Transverse colon (tissue), 4 donors: ENCODE data around the gene SEMA6B. TPM values are rescaled to one million over a fixed set of nuclear protein-coding genes. Genes with fewer than 3 reads are reported as not detected.

ENCODE experiments used
- DNase-seq: peaks from one replicate; pipeline ENCODE4 v3.0.0-alpha.2; 2019
- H3K27ac ChIP-seq, 4 donors: fragments of 200-600 bp; sonication (generic); 2 replicates each; pipeline ENCODE4 v1.5.1; 2016 to 2018; ENCODE audit warnings: inconsistent platforms in 4 of 4
- H3K27me3 ChIP-seq: fragments of 200-600 bp; sonication (generic); 2 replicates; pipeline ENCODE4 v1.5.1; 2017; ENCODE audit warnings: inconsistent platforms
- H3K36me3 ChIP-seq, 4 donors: fragments of 200-600 bp; sonication (generic); 2 replicates each; pipeline ENCODE4 v1.5.1; 2017 to 2019; ENCODE audit warnings: inconsistent platforms in 4 of 4
- H3K4me1 ChIP-seq, 4 donors: fragments of 200-600 bp; sonication (generic); 2 replicates each; pipeline ENCODE4 v1.5.1; 2017 to 2020; ENCODE audit warnings: inconsistent platforms in 4 of 4
- H3K4me3 ChIP-seq, 4 donors: fragments of 200-600 bp; sonication (generic); 1 replicate in 1 of 4; 2 replicates in 3 of 4; pipeline versions ENCODE4 v1.5.1 to v1.6.1; 2017 to 2019; ENCODE audit warnings: inconsistent platforms in 4 of 4
- H3K9me3 ChIP-seq, 2 donors: fragments of 200-600 bp; sonication (generic); 2 replicates each; pipeline ENCODE4 v1.5.1; 2017 to 2019; ENCODE audit warnings: inconsistent platforms in 2 of 2
- CTCF ChIP-seq, 5 experiments: fragments of 200-600 bp in 3 of 5; fragments of 450-650 bp in 2 of 5; sonication (generic) in 3 of 5; IDR thresholded peaks; 1 replicate in 2 of 5; 2 replicates in 3 of 5; pipeline ENCODE4 v1.5.1; 2016 to 2017; ENCODE audit warnings: antibody characterized with exemption in 5 of 5, inconsistent platforms in 3 of 5, mild to moderate bottlenecking in 2 of 5, moderate library complexity in 1 of 5
- EP300 ChIP-seq: sonication (generic); formaldehyde crosslinking; IDR thresholded peaks from one replicate; pipeline ENCODE4 v1.6.1; 2017; ENCODE audit warnings: antibody characterized with exemption, low read depth
- POLR2A ChIP-seq: fragments of 450-650 bp; IDR thresholded peaks from one replicate; pipeline ENCODE4 v1.6.1; 2016; ENCODE audit warnings: antibody characterized with exemption, mild to moderate bottlenecking, moderate library complexity
- POLR2AphosphoS5 ChIP-seq, 3 donors: sonication (generic); formaldehyde crosslinking; IDR thresholded peaks; one replicate each; pipeline ENCODE4 v1.6.1; 2016; ENCODE audit warnings: antibody characterized with exemption in 3 of 3
- WGBS, 2 donors: methylation state at CpG; one replicate each; pipeline ENCODE4 v1.1.5; 2018; ENCODE audit warnings: low coverage in 1 of 2; 5-methylcytosine and 5-hydroxymethylcytosine counted together
- in situ Hi-C, 4 donors: fragments of 200-750 bp; cut with MboI; loops; one replicate each; pipeline versions ENCODE4 v1.15.0 to v1.15.1; 2017; ENCODE audit warnings: low sequenced_read_pairs in 3 of 4, low pct_ligation_motif_present in 1 of 4, low pct_unique_long_range_greater_than_20kb in 1 of 4
- intact Hi-C: fragments of 100-400 bp; cut with DNase I; formaldehyde crosslinking; loops from one replicate; pipeline ENCODE4 v1.15.1; 2023; ENCODE audit warnings: low total_unique reads
- total RNA-seq, 4 donors: library from RNA; depleted of rRNA; stranded (reverse); fragments of >200 nt; gene quantifications; one replicate each; pipeline ENCODE4 v1.1.0, GENCODE V29; 2016

The SEMA6B gene
- total RNA-seq, 4 donors from 2014 or later = 1.00 to 4.1 (median 1.7) TPM

GRCh38 chr19:4507150-4507452, 52.4 kb downstream of the SEMA6B start:
- Histone ChIP-seq H3K27me3 (no peaks in the 10 kb centered on the region), H3K36me3 (no peaks in the 10 kb centered on the region), H3K4me3 (no peak overlapping the region), H3K27ac (peak overlapping the region in 1 of 4 donors; percentile 8), H3K4me1 (no peaks in the 10 kb centered on the region), H3K9me3 (no peaks in the 10 kb centered on the region)
- intact Hi-C loops (no loop called here), in situ Hi-C loops (no loop called here)
- WGBS, 2 donors = 77% methylated on average over 12 of the region's 12 CpGs; no CpG with 5 or more reads in 1 of the 2 donors
- no peak for TF ChIP-seq POLR2A
- no peak for TF ChIP-seq CTCF (IDR thresholded peaks at IDR 0.05)
- TF ChIP-seq POLR2AphosphoS5 (IDR thresholded peaks at IDR 0.05) = no peak
- TF ChIP-seq EP300 = no peak
- DNase-seq = no peak

DNA sequence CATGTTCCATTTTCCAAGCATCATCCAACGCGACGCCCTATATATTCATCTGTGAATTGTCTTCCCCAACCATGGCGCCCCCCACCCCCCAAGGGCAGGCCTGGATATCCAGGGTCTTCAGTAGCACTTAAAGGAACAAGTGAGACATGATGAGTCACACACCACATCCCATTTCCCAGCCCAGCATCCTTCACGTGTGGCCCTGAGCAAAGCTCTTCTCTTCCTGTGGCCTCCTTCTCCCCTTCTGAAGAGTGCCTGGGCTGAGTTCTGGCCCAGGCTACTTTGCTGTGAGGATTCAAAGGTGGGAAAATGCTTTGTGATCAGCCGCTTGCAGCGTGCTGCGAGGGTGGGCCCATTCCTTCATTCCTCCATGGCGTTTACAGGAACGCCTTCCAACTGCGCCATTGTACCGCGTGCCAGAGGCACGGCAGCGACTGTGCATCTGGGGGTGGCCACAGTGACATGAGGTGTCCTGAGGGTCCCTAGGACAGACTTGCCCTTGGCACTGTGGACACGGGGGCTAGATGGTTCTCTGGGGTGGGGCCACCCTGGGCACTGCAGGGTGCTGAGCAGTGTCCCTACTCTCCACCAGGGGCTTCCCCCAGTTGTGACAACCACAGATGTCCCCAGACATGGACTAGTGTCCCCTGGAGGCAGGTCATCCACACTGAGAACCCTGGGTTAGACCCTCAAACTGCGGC, 52.9 kb downstream of the SEMA6B start:
- intact Hi-C loops (no loop called here), in situ Hi-C loops (no loop called here)
- H3K27ac ChIP-seq = peak overlapping the region in 1 of 4 donors; percentile 8
- no peak for DNase-seq
- no peaks in the 10 kb centered on the region for H3K4me1 ChIP-seq
- 79 to 88% methylated on average over 5 to 12 of the region's 17 CpGs for WGBS, 2 donors
- no peak overlapping the region for H3K4me3 ChIP-seq
- H3K9me3 ChIP-seq = no peaks in the 10 kb centered on the region
- no peaks in the 10 kb centered on the region for H3K27me3 ChIP-seq
- TF ChIP-seq CTCF (IDR thresholded peaks at IDR 0.05) = no peak
- TF ChIP-seq POLR2A = no peak
- no peak for TF ChIP-seq EP300
- TF ChIP-seq POLR2AphosphoS5 (IDR thresholded peaks at IDR 0.05) = no peak
- H3K36me3 ChIP-seq = no peaks in the 10 kb centered on the region

- H3K4me1 ChIP-seq = no peaks in the 10 kb centered on the region
- peak overlapping the region in 1 of 4 donors; percentile 8 for H3K27ac ChIP-seq
- no peaks in the 10 kb centered on the region for H3K36me3 ChIP-seq
- no peak overlapping the region for H3K4me3 ChIP-seq
- H3K9me3 ChIP-seq = no peaks in the 10 kb centered on the region
- H3K27me3 ChIP-seq = no peaks in the 10 kb centered on the region
- 94 to 95% methylated on average over 12 to 34 of the region's 34 CpGs for WGBS, 2 donors
- intact Hi-C loops = no loop called here
- TF ChIP-seq EP300 (no peak), CTCF (IDR thresholded peaks at IDR 0.05) (no peak), POLR2AphosphoS5 (IDR thresholded peaks at IDR 0.05) (no peak), POLR2A (no peak)
- no peak for DNase-seq
- in situ Hi-C loops = no loop called here
Measured at GRCh38 chr19:4505570-4506448, 53.7 kb downstream of the SEMA6B start.

DNA sequence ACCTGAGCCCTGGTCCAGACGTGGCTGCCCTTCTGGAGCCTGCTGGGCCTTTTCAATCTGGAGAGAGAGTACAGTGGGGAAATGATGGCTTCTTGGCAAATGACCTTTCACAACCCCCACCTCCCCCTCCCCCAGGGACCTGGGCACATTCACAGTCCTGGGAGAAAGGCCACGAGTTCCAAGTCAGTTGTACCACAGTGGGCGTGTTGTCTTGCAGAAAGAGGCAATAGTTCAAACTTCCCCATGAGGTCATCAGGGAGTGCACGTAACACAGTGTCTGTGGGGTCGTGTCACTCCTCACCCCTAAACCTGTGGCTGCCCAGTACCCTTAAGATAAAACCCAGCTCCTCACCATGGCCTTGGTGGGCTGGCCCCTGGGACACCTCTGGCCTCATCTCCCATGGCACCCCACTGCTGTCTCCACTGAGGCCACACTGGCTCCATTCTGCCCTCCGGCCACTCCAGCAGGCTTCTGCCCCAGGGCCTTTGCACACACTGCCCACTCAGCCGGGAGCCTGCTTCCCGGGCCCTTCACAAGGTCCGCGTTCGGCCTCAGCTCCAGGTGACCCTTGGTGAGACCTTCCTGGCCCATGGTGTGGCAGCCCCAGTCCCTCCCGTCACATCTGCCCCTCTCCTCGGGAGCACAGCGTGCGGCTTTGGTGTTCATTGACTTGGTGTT, 54.5 kb downstream of the SEMA6B start:
- no peaks in the 10 kb centered on the region for H3K36me3 ChIP-seq
- intact Hi-C loops = no loop called here
- no peak overlapping the region for H3K4me3 ChIP-seq
- WGBS, 2 donors = 76% methylated on average over 15 of the region's 15 CpGs; no CpG with 5 or more reads in 1 of the 2 donors
- no peaks in the 10 kb centered on the region for H3K9me3 ChIP-seq
- no peaks in the 10 kb centered on the region for H3K27me3 ChIP-seq
- TF ChIP-seq POLR2A = no peak
- TF ChIP-seq EP300 = no peak
- no peak for TF ChIP-seq POLR2AphosphoS5 (IDR thresholded peaks at IDR 0.05)
- no peaks in the 10 kb centered on the region for H3K4me1 ChIP-seq
- in situ Hi-C loops = no loop called here
- no peak for DNase-seq
- H3K27ac ChIP-seq = no peak overlapping the region
